Left lung (tissue), 10 donors: Measurements from ENCODE around the gene RGS14. TPM values are rescaled to one million over a fixed set of nuclear protein-coding genes. Genes with fewer than 3 reads are reported as not detected.

Source experiments
- ATAC-seq: fragments of 200-7000 bp; cut with Tn5 transposase; one replicate; pipeline ENCODE4 v1.9.1; 2020; ENCODE audit warnings: moderate library complexity
- DNase-seq, 4 donors: peaks; one replicate each; pipeline ENCODE4 v3.0.0-alpha.2; 2013 to 2020
- H3K27ac ChIP-seq, 2 donors: fragments of 200-600 bp; sonication (generic) in 1 of 2; one replicate each; pipeline versions ENCODE4 v1.5.0 to v1.8.0; 2020 to 2021
- H3K27me3 ChIP-seq, 2 donors: fragments of 200-600 bp; sonication (generic) in 1 of 2; one replicate each; pipeline versions ENCODE4 v1.5.0 to v1.8.0; 2020 to 2021
- H3K36me3 ChIP-seq, 2 donors: fragments of 200-600 bp; sonication (generic) in 1 of 2; one replicate each; pipeline versions ENCODE4 v1.5.0 to v1.8.0; 2020 to 2021
- H3K4me1 ChIP-seq, 2 donors: fragments of 200-600 bp; one replicate each; pipeline ENCODE4 v1.8.0; 2021
- H3K4me3 ChIP-seq, 2 donors: fragments of 200-600 bp; sonication (generic) in 1 of 2; one replicate each; pipeline versions ENCODE4 v1.5.0 to v1.8.0; 2020 to 2021; ENCODE audit warnings: mild to moderate bottlenecking in 1 of 2
- H3K9me3 ChIP-seq, 2 donors: fragments of 200-600 bp; sonication (generic) in 1 of 2; one replicate each; pipeline versions ENCODE4 v1.5.0 to v1.8.0; 2020 to 2021
- intact Hi-C, 2 donors: fragments of 100-400 bp; cut with DNase I; formaldehyde crosslinking; loops; one replicate each; pipeline versions ENCODE4 v1.11.2 to v1.14.2; 2022
- polyA plus RNA-seq, 6 donors: library from polyadenylated mRNA; unstranded; fragments of 120-200 nt; gene quantifications; one replicate each; pipeline ENCODE4 v1.2.1, GENCODE V29; 2013; ENCODE audit not compliant: insufficient read length in 6 of 6
- total RNA-seq, 2 donors: library from RNA; stranded (reverse); fragmentation: NEBNext Ultra II Directional; extraction: Animal tissue kit (Norgen Biotek cat#: 25700); gene quantifications; one replicate each; pipeline ENCODE4 v1.2.1, GENCODE V29; 2021
- TF ChIP-seq, protein P1 (sequence below), 2 donors: fragments of 200-600 bp; sonication (generic) in 1 of 2; IDR thresholded peaks; one replicate each; pipeline versions ENCODE4 v1.5.0 to v1.8.0; 2021; ENCODE audit warnings: antibody characterized with exemption in 2 of 2
- donor health status: DM: no; HTN: yes; CAD: no.
- donor health status: DM: no; HTN: no; CAD: no.

Gene RGS14
- total and polyA plus RNA-seq, 8 donors = 4.0 to 28.2 (median 8.1) TPM

DNA sequence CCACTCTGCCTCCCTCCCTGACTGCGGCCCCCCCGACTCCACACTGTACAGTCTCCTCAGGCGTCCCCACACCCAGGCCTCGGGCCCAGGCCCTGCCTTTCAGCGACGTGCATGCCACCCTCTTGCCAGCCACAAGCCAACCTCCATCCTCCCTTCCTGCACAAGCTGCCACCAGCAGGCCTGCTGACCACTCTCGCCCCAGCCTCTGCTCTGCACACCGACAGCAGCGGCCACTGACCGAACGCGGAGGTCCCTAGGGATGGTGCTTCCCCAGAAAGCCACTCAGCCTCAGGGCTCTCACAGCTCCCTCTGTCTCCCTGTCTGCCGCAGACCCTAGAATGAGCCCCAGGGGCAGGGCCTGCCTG is 24.8 kb upstream of the RGS14 start:
- ATAC-seq = no peak
- intact Hi-C loops = no loop called here
- peaks cover 0 to 93% of the 10 kb centered on the region in 2 donors for H3K36me3 ChIP-seq

DNA sequence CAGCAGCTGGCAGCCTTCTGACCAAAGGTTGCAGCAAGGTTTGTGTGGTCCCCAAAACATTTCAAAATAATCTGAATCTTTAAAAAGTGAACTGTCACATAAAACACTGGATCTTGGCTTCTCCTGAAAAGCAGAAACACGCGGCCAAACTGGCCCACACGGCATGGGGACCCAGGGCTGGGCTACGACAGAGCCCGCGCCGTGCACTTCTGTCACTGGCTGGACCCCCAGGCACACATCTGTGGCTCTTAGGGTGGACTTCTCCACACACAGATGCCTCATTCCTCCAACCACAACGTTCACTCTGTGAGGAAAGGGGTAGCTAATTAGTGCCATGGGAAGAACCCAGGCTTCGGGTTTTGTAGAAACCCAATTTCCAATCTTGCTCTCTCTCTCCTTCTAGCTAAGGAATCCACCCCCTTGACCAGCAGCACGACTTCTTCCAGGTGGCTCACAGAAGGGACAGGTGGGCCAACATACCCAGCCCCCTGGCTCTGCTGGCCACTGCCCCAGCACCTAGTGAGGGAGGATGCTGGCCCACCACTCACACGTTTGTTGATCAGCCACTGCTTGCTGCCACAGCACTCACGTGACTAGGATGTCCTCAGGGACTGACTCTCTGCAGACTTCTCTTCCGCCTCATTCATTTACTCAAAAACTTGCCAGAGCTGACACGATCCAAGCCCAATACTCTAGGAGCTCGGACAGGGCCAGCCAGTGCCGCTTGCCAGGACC is 24.1 kb upstream of the RGS14 start:
- DNase-seq = peak in 1 of 4 donors; percentile 33
- H3K36me3 ChIP-seq = peaks cover 0 to 96% of the 10 kb centered on the region in 2 donors
- no peak overlapping the region for H3K27ac ChIP-seq
- no peak for ATAC-seq
- intact Hi-C loops = no loop called here
- peaks cover 0 to 9% of the 10 kb centered on the region in 2 donors for H3K4me1 ChIP-seq
- TF ChIP-seq, protein P1, sequence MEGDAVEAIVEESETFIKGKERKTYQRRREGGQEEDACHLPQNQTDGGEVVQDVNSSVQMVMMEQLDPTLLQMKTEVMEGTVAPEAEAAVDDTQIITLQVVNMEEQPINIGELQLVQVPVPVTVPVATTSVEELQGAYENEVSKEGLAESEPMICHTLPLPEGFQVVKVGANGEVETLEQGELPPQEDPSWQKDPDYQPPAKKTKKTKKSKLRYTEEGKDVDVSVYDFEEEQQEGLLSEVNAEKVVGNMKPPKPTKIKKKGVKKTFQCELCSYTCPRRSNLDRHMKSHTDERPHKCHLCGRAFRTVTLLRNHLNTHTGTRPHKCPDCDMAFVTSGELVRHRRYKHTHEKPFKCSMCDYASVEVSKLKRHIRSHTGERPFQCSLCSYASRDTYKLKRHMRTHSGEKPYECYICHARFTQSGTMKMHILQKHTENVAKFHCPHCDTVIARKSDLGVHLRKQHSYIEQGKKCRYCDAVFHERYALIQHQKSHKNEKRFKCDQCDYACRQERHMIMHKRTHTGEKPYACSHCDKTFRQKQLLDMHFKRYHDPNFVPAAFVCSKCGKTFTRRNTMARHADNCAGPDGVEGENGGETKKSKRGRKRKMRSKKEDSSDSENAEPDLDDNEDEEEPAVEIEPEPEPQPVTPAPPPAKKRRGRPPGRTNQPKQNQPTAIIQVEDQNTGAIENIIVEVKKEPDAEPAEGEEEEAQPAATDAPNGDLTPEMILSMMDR (IDR thresholded peaks at IDR 0.05) = no peak
- H3K27me3 ChIP-seq = no peaks in the 10 kb centered on the region
- H3K9me3 ChIP-seq = no peaks in the 10 kb centered on the region
- H3K4me3 ChIP-seq = no peak overlapping the region

More for the DNA sequence above, 24.8 kb upstream of the RGS14 start:
- TF ChIP-seq, protein P1 (IDR thresholded peaks at IDR 0.05) = no peak
- Histone ChIP-seq H3K27me3 (no peaks in the 10 kb centered on the region), H3K9me3 (no peaks in the 10 kb centered on the region), H3K27ac (no peak overlapping the region), H3K4me3 (no peak overlapping the region), H3K4me1 (peaks cover 0 to 8% of the 10 kb centered on the region in 2 donors)
- peak in 1 of 4 donors; percentile 66 for DNase-seq

DNA sequence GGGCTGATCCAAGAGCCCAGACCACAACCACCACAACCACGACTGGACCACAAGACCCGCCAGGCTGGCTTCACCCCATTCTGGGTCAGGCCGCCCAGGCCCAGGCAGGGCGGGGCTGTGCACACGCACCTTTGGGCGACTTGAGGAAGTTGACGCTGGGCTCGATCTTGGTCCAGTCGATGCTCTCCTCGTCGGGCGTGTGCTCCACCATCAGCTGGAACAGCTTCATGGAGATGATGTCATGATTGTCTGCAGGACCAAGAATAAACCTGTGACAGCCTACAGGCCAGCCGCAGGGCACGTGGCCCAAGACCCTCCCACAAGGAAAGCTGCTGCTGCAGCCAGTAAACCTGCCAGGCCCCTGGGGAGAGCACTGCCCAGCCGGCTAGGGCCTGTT is 23.6 kb upstream of the RGS14 start:
- Histone ChIP-seq H3K27me3 (no peaks in the 10 kb centered on the region), H3K27ac (no peak overlapping the region), H3K9me3 (no peaks in the 10 kb centered on the region), H3K4me3 (no peak overlapping the region), H3K36me3 (peaks cover 0 to 99% of the 10 kb centered on the region in 2 donors), H3K4me1 (peaks cover 0 to 15% of the 10 kb centered on the region in 2 donors)
- intact Hi-C loops = no loop called here
- TF ChIP-seq, protein P1 (IDR thresholded peaks at IDR 0.05) = no peak
- peak in 1 of 4 donors; percentile 55 for DNase-seq
- ATAC-seq = no peak

DNA sequence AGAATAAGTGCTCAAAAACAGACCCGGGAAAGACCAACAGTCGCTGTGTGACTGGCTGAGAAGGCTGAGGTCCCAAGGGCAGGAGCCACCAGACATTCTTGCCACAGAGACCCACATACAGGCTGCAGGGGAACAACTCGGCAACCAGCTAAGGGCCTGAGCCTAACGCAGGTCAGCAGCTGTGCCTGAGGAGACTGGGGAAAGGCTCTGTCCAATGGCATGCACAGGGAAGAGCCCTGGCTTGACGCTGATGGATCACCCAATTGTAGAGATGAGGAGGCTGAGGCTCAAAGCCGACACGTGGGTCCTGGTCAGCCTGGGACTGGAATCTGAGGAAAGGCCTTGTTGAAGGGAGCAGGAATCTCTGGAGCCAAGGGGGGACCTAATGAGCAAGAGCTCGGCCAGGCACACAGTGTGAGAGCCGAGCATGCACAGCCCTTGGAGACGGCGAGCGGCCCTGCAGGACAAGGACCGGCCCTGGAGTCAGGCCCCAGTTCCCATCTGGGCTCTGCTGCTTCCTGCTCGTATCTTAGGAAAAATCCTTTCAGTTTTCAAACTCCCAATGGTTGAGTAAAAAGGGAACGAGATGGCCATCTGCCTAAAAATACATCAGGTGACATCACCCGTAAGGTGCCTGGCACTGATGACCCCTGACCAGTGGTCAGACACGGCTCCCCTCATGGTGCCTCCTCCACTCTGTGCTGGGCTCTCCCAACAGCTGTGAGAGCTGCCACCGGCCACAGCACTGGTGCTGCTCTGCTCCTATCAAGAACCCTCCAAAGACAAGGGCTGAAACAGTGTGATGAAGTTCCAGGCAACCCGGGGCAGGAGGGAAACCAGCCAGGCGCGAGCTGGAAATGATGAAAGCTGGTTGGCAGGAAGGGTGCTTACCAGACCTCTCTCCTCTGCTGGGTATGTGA is 22.7 kb upstream of the RGS14 start:
- Histone ChIP-seq H3K4me3 (no peak overlapping the region), H3K27ac (no peak overlapping the region), H3K4me1 (peaks cover 0 to 18% of the 10 kb centered on the region in 2 donors), H3K36me3 (peaks cover 0 to 93% of the 10 kb centered on the region in 2 donors), H3K9me3 (no peaks in the 10 kb centered on the region), H3K27me3 (no peaks in the 10 kb centered on the region)
- TF ChIP-seq, protein P1 (IDR thresholded peaks at IDR 0.05) = no peak
- no peak for ATAC-seq
- DNase-seq = peak in 1 of 4 donors; percentile 36
- intact Hi-C loops = no loop called here

DNA sequence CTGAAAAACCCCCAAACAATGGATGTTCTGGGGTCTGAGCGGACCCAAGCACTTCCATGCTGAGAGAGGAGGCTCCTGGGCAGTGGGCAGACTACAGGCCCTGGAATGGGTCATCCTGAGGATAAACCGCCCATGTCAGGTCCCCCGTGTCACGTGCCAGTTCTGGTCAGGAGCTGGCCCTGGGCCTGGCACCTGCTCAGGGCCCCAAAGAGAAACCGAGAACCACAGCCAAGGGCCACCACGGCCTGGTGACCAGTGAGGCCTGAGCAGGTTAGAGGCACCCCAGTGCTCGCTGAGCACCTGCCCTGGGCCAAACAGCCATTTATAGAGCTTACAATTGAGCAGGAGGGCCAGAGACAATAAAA is 22.0 kb upstream of the RGS14 start:
- Histone ChIP-seq H3K4me1 (peaks cover 0 to 24% of the 10 kb centered on the region in 2 donors), H3K4me3 (no peak overlapping the region), H3K36me3 (peaks cover 0 to 87% of the 10 kb centered on the region in 2 donors), H3K27ac (no peak overlapping the region), H3K9me3 (no peaks in the 10 kb centered on the region), H3K27me3 (no peaks in the 10 kb centered on the region)
- intact Hi-C loops = no loop called here
- ATAC-seq = no peak
- peak in 1 of 4 donors; percentile 34 for DNase-seq
- TF ChIP-seq, protein P1 (IDR thresholded peaks at IDR 0.05) = no peak
